A549 (cell line): Measurements from ENCODE around the gene ZNF48. TPM values are rescaled to one million over a fixed set of nuclear protein-coding genes. Genes with fewer than 3 reads are reported as not detected.

ENCODE experiments used
- ATAC-seq, 2 experiments: fragments of 200-7000 bp in 1 of 2; fragments of >200 bp in 1 of 2; cut with Nextera tagmentation in 1 of 2; cut with Tn5 transposase in 1 of 2; 3 replicates each; pipeline versions ENCODE4 v1.8.0 to v1.9.1; 2018 to 2020; ENCODE audit warnings: mild to moderate bottlenecking in 1 of 2, moderate library complexity in 1 of 2
- CTCF ChIA-PET: fragments of 300-600 bp; sonication (Branson Sonifier 250); formaldehyde crosslinking; extraction: SDS; loops from one replicate; lab custom pipeline; 2021; ENCODE audit warnings: antibody characterized with exemption, inconsistent platforms; lab: Yijun Ruan, JAX
- POLR2A ChIA-PET: fragments of 350-600 bp; formaldehyde crosslinking; extraction: SDS; loops from one replicate; lab custom pipeline; 2021; ENCODE audit warnings: antibody characterized with exemption, inconsistent platforms; lab: Yijun Ruan, JAX
- DNase-seq, 2 experiments: peaks; one replicate each; pipeline versions ENCODE4 v3.0.0 to v3.0.0-alpha.2; 2011 to 2016; ENCODE audit warnings: low read depth in 1 of 2, low spot score in 1 of 2
- FAIRE-seq: peaks from 2 replicates; lab custom pipeline; 2011; peaks lifted over from hg19 to GRCh38; lab: Jason Lieb, UNC
- H3K27ac ChIP-seq, 2 experiments: fragments of >200 bp; sonication (Bioruptor Twin); formaldehyde crosslinking; 3 replicates each; pipeline ENCODE4 v1.5.1; 2016 to 2017
- H3K4me1 ChIP-seq: fragments of >200 bp; sonication (Bioruptor Twin); formaldehyde crosslinking; 3 replicates; pipeline ENCODE4 v1.6.1; 2016
- H3K4me2 ChIP-seq: fragments of >200 bp; sonication (Bioruptor Twin); formaldehyde crosslinking; 3 replicates; pipeline ENCODE4 v1.6.1; 2016
- H3K4me3 ChIP-seq: fragments of >200 bp; sonication (Bioruptor Twin); formaldehyde crosslinking; 3 replicates; pipeline ENCODE4 v1.5.1; 2016
- H3K9me3 ChIP-seq: fragments of >200 bp; sonication (Bioruptor Twin); formaldehyde crosslinking; 3 replicates; pipeline ENCODE4 v1.6.1; 2016
- ATOH8 ChIP-seq: fragments of 250-450 bp; sonication (Bioruptor Pico); IDR thresholded peaks from 2 replicates; pipeline ENCODE4 v1.5.0; 2020; ENCODE audit warnings: low read depth, mild to moderate bottlenecking, moderate library complexity
- CBX2 ChIP-seq: fragments of 200-600 bp; sonication (generic); IDR thresholded peaks from 2 replicates; pipeline ENCODE4 v1.6.1; 2016; ENCODE audit warnings: low read depth, mild to moderate bottlenecking, borderline replicate concordance
- E2F6 ChIP-seq: IDR thresholded peaks from 2 replicates; pipeline ENCODE4 v1.6.1; 2012; ENCODE audit warnings: low read depth, borderline replicate concordance
- ELK1 ChIP-seq: fragments of 150-350 bp; IDR thresholded peaks from 2 replicates; pipeline ENCODE4 v1.6.1; 2014; ENCODE audit warnings: low read depth, mild to moderate bottlenecking, low read length
- EP300 ChIP-seq, 2 experiments: fragments of >200 bp; sonication (Bioruptor Twin); formaldehyde crosslinking; IDR thresholded peaks; 2 replicates in 1 of 2; 3 replicates in 1 of 2; pipeline ENCODE4 v1.6.1; 2016 to 2017
- ESRRA ChIP-seq: fragments of 150-350 bp; IDR thresholded peaks from 2 replicates; pipeline ENCODE4 v1.6.1; 2014; ENCODE audit warnings: mild to moderate bottlenecking, low read length, borderline replicate concordance
- FOXS1 ChIP-seq: fragments of 250-450 bp; sonication (Bioruptor Pico); IDR thresholded peaks from 2 replicates; pipeline ENCODE4 v1.5.0; 2020; ENCODE audit warnings: mild to moderate bottlenecking, moderate library complexity
- HES2 ChIP-seq: fragments of >200 bp; sonication (Bioruptor Twin); formaldehyde crosslinking; IDR thresholded peaks from 2 replicates; pipeline ENCODE4 v1.6.1; 2016
- HOXA7 ChIP-seq: fragments of 250-450 bp; sonication (Bioruptor Pico); IDR thresholded peaks from 2 replicates; pipeline ENCODE4 v1.5.0; 2020; ENCODE audit warnings: mild to moderate bottlenecking, moderate library complexity
- HOXB13 ChIP-seq: fragments of 250-450 bp; sonication (Bioruptor Pico); IDR thresholded peaks from 2 replicates; pipeline ENCODE4 v1.5.0; 2020; ENCODE audit warnings: low read depth, mild to moderate bottlenecking, moderate library complexity
- JUN ChIP-seq, 2 experiments: fragments of >200 bp; sonication (Bioruptor Twin); formaldehyde crosslinking; IDR thresholded peaks; 2 replicates in 1 of 2; 3 replicates in 1 of 2; pipeline ENCODE4 v1.6.1; 2016 to 2017
- KDM1A ChIP-seq: fragments of 200-600 bp; sonication (generic); IDR thresholded peaks from 2 replicates; pipeline ENCODE4 v1.6.1; 2016; ENCODE audit warnings: low read depth, mild to moderate bottlenecking
- MYC ChIP-seq: IDR thresholded peaks from 2 replicates; pipeline ENCODE4 v1.6.1; 2012; ENCODE audit warnings: mild to moderate bottlenecking, inconsistent platforms, low read length, improper control_type of control experiment, borderline replicate concordance
- NFE2L2 ChIP-seq: fragments of 150-350 bp; conservative IDR thresholded peaks from 2 replicates; pipeline ENCODE4 v1.6.1; 2014; ENCODE audit warnings: low read length
- NPAS2 ChIP-seq: fragments of 250-450 bp; sonication (Bioruptor Pico); IDR thresholded peaks from 2 replicates; pipeline ENCODE4 v1.8.0; 2022; ENCODE audit warnings: mild to moderate bottlenecking, moderate library complexity, borderline replicate concordance
- PBX3 ChIP-seq: IDR thresholded peaks from 2 replicates; pipeline ENCODE4 v1.6.1; 2012
- POLR2AphosphoS2 ChIP-seq: conservative IDR thresholded peaks from 2 replicates; pipeline ENCODE4 v1.6.1; 2012; ENCODE audit warnings: low read length, improper control_type of control experiment, inconsistent platforms
- RAD21 ChIP-seq, 2 experiments: fragments of >200 bp in 1 of 2; sonication (Bioruptor Twin) in 1 of 2; formaldehyde crosslinking in 1 of 2; IDR thresholded peaks in 1 of 2; conservative IDR thresholded peaks in 1 of 2; 2 replicates in 1 of 2; 3 replicates in 1 of 2; pipeline ENCODE4 v1.6.1; 2012 to 2018; ENCODE audit warnings: inconsistent platforms in 1 of 2
- RFX5 ChIP-seq: fragments of 450-650 bp; IDR thresholded peaks from 2 replicates; pipeline ENCODE4 v1.7.1; 2014; ENCODE audit warnings: antibody characterized with exemption, mild to moderate bottlenecking, moderate library complexity
- SREBF2 ChIP-seq: fragments of 450-650 bp; IDR thresholded peaks from 2 replicates; pipeline ENCODE4 v1.6.1; 2014; ENCODE audit warnings: mild to moderate bottlenecking, moderate library complexity
- TP53 ChIP-seq: fragments of 250-450 bp; sonication (Bioruptor Pico); IDR thresholded peaks from 2 replicates; pipeline ENCODE4 v1.5.0; 2021; ENCODE audit warnings: mild to moderate bottlenecking, moderate library complexity
- USF2 ChIP-seq: fragments of 450-650 bp; IDR thresholded peaks from 2 replicates; pipeline ENCODE4 v1.6.1; 2014; ENCODE audit warnings: antibody characterized with exemption
- ZC3H11A ChIP-seq: fragments of 450-650 bp; IDR thresholded peaks from 2 replicates; pipeline ENCODE4 v1.6.1; 2014; ENCODE audit warnings: antibody characterized with exemption, mild to moderate bottlenecking
- WGBS: methylation state at CpG from one replicate; pipeline ENCODE4 v1.1.6; 2017; ENCODE audit errors: missing lambda C conversion rate; 5-methylcytosine and 5-hydroxymethylcytosine counted together
- polyA plus RNA-seq, 4 experiments: library from polyadenylated mRNA; depleted of rRNA in 3 of 4; stranded (reverse); fragments of >200 nt; fragmentation: RNase III in 1 of 4; extraction: RNeasy Plus Mini Kit Qiagen cat#74134 plus additional on column Dnase treatment in 1 of 4; gene quantifications; 2 replicates in 3 of 4; 3 replicates in 1 of 4; pipeline ENCODE4 v1.2.3, GENCODE V29; 2011 to 2017

The ZNF48 gene
- polyA plus RNA-seq, 2 of the 4 experiments (the other 2 are of a cell fraction): 9.3 to 10.4 TPM

GRCh38 chr16:30446203-30446595 is 51.0 kb downstream of the ZNF48 start:
- Histone ChIP-seq H3K27ac (peak overlapping the region; percentile 91 to 99), H3K4me1 (peaks cover 19% of the 10 kb centered on the region), H3K4me3 (peak overlapping the region; percentile 84), H3K4me2 (peak overlapping the region; percentile 83), H3K9me3 (no peaks in the 10 kb centered on the region)
- ATAC-seq (no peak), FAIRE-seq (no peak), DNase-seq (no peak)
- WGBS: 74% methylated on average over 10 of the region's 10 CpGs
- TF ChIP-seq JUN (IDR thresholded peaks at IDR 0.05) (no peak), USF2 (0 out of 2 replicates have a peak, but pooled peaks have one; percentile 4), HES2 (0 out of 2 replicates have a peak, but pooled peaks have one; percentile 6)
- CTCF ChIA-PET: interaction anchor here (1.3 to 6.7 kb wide), 4 partner anchors 15 to 183 kb away, joined by 5 to 36 read pairs (median 6); partner anchors contain the start of gene DCTPP1
- POLR2A ChIA-PET: interaction anchor here (0.6 to 2.5 kb wide), 5 partner anchors 15 to 188 kb away, joined by 3 to 11 read pairs (median 3); partner anchors contain the start of genes DCTPP1 and ZNF764

GRCh38 chr16:30447512-30448226 is 52.4 kb downstream of the ZNF48 start:
- no peak for ATAC-seq
- WGBS: 61% methylated on average over 12 of the region's 12 CpGs
- TF ChIP-seq NPAS2 (CRISPR knock-in tag) (no peak), TP53 (CRISPR knock-in tag) (no peak), ATOH8 (CRISPR knock-in tag) (no peak)
- DNase-seq: no peak
- POLR2A ChIA-PET: interaction anchor here (1.6 kb wide), 1 partner anchor 111 kb away, joined by 3 read pairs; the partner anchor contains the start of gene ZNF764
- peaks cover 19% of the 10 kb centered on the region for H3K4me1 ChIP-seq
- CTCF ChIA-PET: interaction anchor here (1.0 to 6.7 kb wide), 6 partner anchors 17 to 181 kb away, joined by 4 to 36 read pairs (median 14); partner anchors contain the start of genes DCTPP1 and ZNF747
- no peak for FAIRE-seq
- no peaks in the 10 kb centered on the region for H3K9me3 ChIP-seq
- no peak overlapping the region for H3K27ac ChIP-seq
- peak overlapping the region; percentile 51 for H3K4me2 ChIP-seq
- H3K4me3 ChIP-seq: no peak overlapping the region

- Histone ChIP-seq H3K27ac (no peak overlapping the region), H3K4me2 (no peak overlapping the region), H3K9me3 (no peaks in the 10 kb centered on the region), H3K4me3 (no peak overlapping the region), H3K4me1 (peaks cover 18% of the 10 kb centered on the region)
- DNase-seq (no peak), FAIRE-seq (no peak), ATAC-seq (no peak)
- ChIA-PET CTCF (interaction anchor here (0.6 to 6.7 kb wide), 43 partner anchors 8 to 358 kb away, joined by 3 to 36 read pairs (median 4); partner anchors contain the start of genes DCTPP1 and ZNF747), POLR2A (interaction anchor here (0.7 kb wide), 1 partner anchor 201 kb away, joined by 3 read pairs; no protein-coding TSS in a partner anchor)
- no peak for TF ChIP-seq MYC
- no peak for TF ChIP-seq NPAS2 (CRISPR knock-in tag)
- TF ChIP-seq PBX3: no peak
- no peak for TF ChIP-seq HOXA7 (CRISPR knock-in tag)
- TF ChIP-seq CBX2: no peak
- TF ChIP-seq HOXB13 (CRISPR knock-in tag): no peak
- TF ChIP-seq FOXS1 (CRISPR knock-in tag): no peak
- TF ChIP-seq RFX5: no peak
- TF ChIP-seq ESRRA: no peak
- no peak for TF ChIP-seq EP300 (IDR thresholded peaks at IDR 0.05)
- TF ChIP-seq ELK1: no peak
- no peak for TF ChIP-seq ZC3H11A
- TF ChIP-seq POLR2AphosphoS2: no peak
- TF ChIP-seq RAD21 (conservative IDR thresholded peaks at IDR 0.05 in 1 of 2, IDR thresholded peaks at IDR 0.05 in 1 of 2): no peak
- TF ChIP-seq KDM1A: no peak
- no peak for TF ChIP-seq HES2
- TF ChIP-seq NFE2L2: no peak
- TF ChIP-seq SREBF2: no peak
- no peak for TF ChIP-seq E2F6
- 74% methylated on average over 3 of the region's 3 CpGs for WGBS
Measured at GRCh38 chr16:30449116-30449435, 53.9 kb downstream of the ZNF48 start.
